ENCODE results near the gene EIF5A2.
"Not testable (repeated sequence)": the region's sequence is repeated elsewhere in the genome, so short reads cannot be mapped to it uniquely, and the experiment has no call there.

The EIF5A2 gene

GRCh38 chr3:170941551-170941950 lies 33.1 kb upstream of the EIF5A2 start:
- no peaks in the 10 kb centered on the region for H3K4me1 ChIP-seq (ENCODE audit: control extremely low read depth in 1 of 4, control insufficient read depth in 4 of 4, insufficient read depth in 4 of 4, low read length in 3 of 4)
- H3K27me3 ChIP-seq (replicated peaks in 2 of 5; ENCODE audit: control insufficient read depth in 4 of 5, insufficient read depth in 5 of 5, low read length in 4 of 5), result no peaks in the 10 kb centered on the region
- WGBS (ENCODE audit: insufficient coverage), result no CpG with 5 or more reads among the region's 1 CpG
- peaks cover 6 to 24% (median 8%) of the 10 kb centered on the region in 5 experiments for H3K9me3 ChIP-seq (ENCODE audit: control extremely low read depth in 1 of 5, control insufficient read depth in 4 of 5, insufficient read depth in 2 of 5, low read depth in 1 of 5, low read length in 4 of 5)
- no peak overlapping the region for H3K27ac ChIP-seq (ENCODE audit: insufficient read depth in 1 of 2, low read depth in 1 of 2, low read length in 2 of 2, poor library complexity in 1 of 2, severe bottlenecking in 2 of 2)
- CTCF ChIA-PET, result no interaction called here
- no peak overlapping the region for H3K4me3 ChIP-seq (ENCODE audit: control insufficient read depth in 1 of 7, extremely low read depth in 1 of 7, insufficient read depth in 4 of 7, low read depth in 2 of 7, low read length in 6 of 7)
- DNase-seq, result no peak
- H3K36me3 ChIP-seq (ENCODE audit: control insufficient read depth in 4 of 4, insufficient read depth in 4 of 4, low read length in 3 of 4), result no peaks in the 10 kb centered on the region
- POLR2A ChIA-PET, result no interaction called here

DNA sequence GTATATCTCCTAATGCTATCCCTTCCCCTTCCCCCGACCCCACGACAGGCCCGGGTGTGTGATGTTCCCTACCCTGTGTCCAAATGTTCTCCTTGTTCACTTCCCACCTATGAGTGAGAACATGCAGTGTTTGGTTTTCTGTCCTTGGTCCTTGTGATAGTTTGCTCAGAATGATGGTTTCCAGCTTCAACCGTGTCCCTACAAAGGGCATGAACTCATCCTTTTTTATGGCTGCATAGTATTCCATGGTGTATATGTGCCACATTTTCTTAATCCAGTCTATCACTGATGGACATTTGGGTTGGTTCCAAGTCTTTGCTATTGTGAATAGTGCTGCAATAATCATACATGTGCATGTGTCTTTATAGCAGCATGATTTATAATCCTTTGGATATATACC lies 24.6 kb upstream of the EIF5A2 start:
- H3K36me3 ChIP-seq (ENCODE audit: control insufficient read depth in 4 of 4, insufficient read depth in 4 of 4, low read length in 3 of 4); POLR2A ChIA-PET; H3K9me3 ChIP-seq (ENCODE audit: control extremely low read depth in 1 of 5, control insufficient read depth in 4 of 5, insufficient read depth in 2 of 5, low read depth in 1 of 5, low read length in 4 of 5); H3K4me3 ChIP-seq (ENCODE audit: control insufficient read depth in 1 of 7, extremely low read depth in 1 of 7, insufficient read depth in 4 of 7, low read depth in 2 of 7, low read length in 6 of 7); DNase-seq; H3K27ac ChIP-seq (ENCODE audit: insufficient read depth in 1 of 2, low read depth in 1 of 2, low read length in 2 of 2, poor library complexity in 1 of 2, severe bottlenecking in 2 of 2); H3K4me1 ChIP-seq (ENCODE audit: control extremely low read depth in 1 of 4, control insufficient read depth in 4 of 4, insufficient read depth in 4 of 4, low read length in 3 of 4); CTCF ChIA-PET; H3K27me3 ChIP-seq (replicated peaks in 2 of 5; ENCODE audit: control insufficient read depth in 4 of 5, insufficient read depth in 5 of 5, low read length in 4 of 5): not testable (repeated sequence)
- 100% methylated on average over 2 of the region's 4 CpGs for WGBS (ENCODE audit: insufficient coverage)

DNA sequence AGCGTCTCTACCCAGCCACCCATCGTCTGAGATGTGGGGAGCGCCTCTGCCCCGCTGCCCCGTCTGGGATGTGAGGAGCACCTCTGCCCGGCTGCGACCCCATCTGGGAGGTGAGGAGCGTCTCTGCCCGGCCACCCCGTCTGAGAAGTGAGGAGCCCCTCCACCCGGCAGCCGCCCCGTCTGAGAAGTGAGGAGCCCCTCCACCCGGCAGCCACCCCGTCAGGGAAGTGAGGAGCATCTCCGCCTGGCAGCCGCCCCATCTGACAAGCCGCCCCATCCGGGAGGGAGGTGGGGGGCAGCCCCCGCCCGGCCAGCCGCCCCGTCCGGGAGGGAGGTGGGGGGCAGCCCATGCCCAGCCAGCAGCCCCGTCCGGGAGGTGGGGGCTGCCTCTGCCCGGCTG lies 15.1 kb upstream of the EIF5A2 start:
- WGBS (ENCODE audit: insufficient coverage), result 93% methylated on average over 9 of the region's 27 CpGs
- H3K4me1 ChIP-seq (ENCODE audit: control extremely low read depth in 1 of 4, control insufficient read depth in 4 of 4, insufficient read depth in 4 of 4, low read length in 3 of 4); H3K9me3 ChIP-seq (ENCODE audit: control extremely low read depth in 1 of 5, control insufficient read depth in 4 of 5, insufficient read depth in 2 of 5, low read depth in 1 of 5, low read length in 4 of 5); H3K27me3 ChIP-seq (replicated peaks in 2 of 5; ENCODE audit: control insufficient read depth in 4 of 5, insufficient read depth in 5 of 5, low read length in 4 of 5); DNase-seq; H3K27ac ChIP-seq (ENCODE audit: insufficient read depth in 1 of 2, low read depth in 1 of 2, low read length in 2 of 2, poor library complexity in 1 of 2, severe bottlenecking in 2 of 2); H3K4me3 ChIP-seq (ENCODE audit: control insufficient read depth in 1 of 7, extremely low read depth in 1 of 7, insufficient read depth in 4 of 7, low read depth in 2 of 7, low read length in 6 of 7); CTCF ChIA-PET; H3K36me3 ChIP-seq (ENCODE audit: control insufficient read depth in 4 of 4, insufficient read depth in 4 of 4, low read length in 3 of 4): not testable (repeated sequence)
- POLR2A ChIA-PET, result interaction anchor here (0.7 kb wide), 1 partner anchor 27 kb away, joined by 3 read pairs; no protein-coding TSS in a partner anchor

DNA sequence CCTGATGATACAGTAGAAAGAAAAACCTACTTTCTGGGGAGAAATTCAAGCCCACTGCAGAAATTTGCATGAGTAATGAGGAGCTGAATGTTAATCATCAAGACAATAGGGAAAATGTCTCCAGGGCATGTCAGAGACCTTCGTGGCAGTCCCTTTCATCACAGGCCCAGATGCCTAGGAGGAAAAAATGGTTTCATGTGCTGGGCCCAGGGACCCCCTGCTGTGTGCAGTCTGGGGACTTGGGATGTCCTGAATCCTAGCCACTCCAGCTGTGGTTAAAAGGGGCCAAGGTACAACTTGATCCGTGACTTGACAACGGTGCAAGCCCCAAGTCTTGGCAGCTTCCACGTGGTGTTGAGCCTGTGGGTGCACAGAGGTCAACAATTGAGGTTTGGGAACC lies 10.3 kb upstream of the EIF5A2 start:
- H3K36me3 ChIP-seq (ENCODE audit: control insufficient read depth in 4 of 4, insufficient read depth in 4 of 4, low read length in 3 of 4), result no peaks in the 10 kb centered on the region
- POLR2A ChIA-PET, result no interaction called here
- CTCF ChIA-PET, result no interaction called here
- WGBS (ENCODE audit: insufficient coverage), result 81% methylated on average over 4 of the region's 4 CpGs
- no peak for DNase-seq
- H3K4me1 ChIP-seq (ENCODE audit: control extremely low read depth in 1 of 4, control insufficient read depth in 4 of 4, insufficient read depth in 4 of 4, low read length in 3 of 4), result no peaks in the 10 kb centered on the region
- no peak overlapping the region for H3K27ac ChIP-seq (ENCODE audit: insufficient read depth in 1 of 2, low read depth in 1 of 2, low read length in 2 of 2, poor library complexity in 1 of 2, severe bottlenecking in 2 of 2)
- H3K27me3 ChIP-seq (replicated peaks in 2 of 5; ENCODE audit: control insufficient read depth in 4 of 5, insufficient read depth in 5 of 5, low read length in 4 of 5), result no peaks in the 10 kb centered on the region
- peak overlapping the region in 1 of 7 experiments; percentile 24 for H3K4me3 ChIP-seq (ENCODE audit: control insufficient read depth in 1 of 7, extremely low read depth in 1 of 7, insufficient read depth in 4 of 7, low read depth in 2 of 7, low read length in 6 of 7)
- H3K9me3 ChIP-seq (ENCODE audit: control extremely low read depth in 1 of 5, control insufficient read depth in 4 of 5, insufficient read depth in 2 of 5, low read depth in 1 of 5, low read length in 4 of 5), result peaks cover 0 to 20% (median 13%) of the 10 kb centered on the region in 5 experiments

GRCh38 chr3:170914690-170915089 lies 6.3 kb upstream of the EIF5A2 start:
- Histone ChIP-seq H3K27me3 (replicated peaks in 2 of 5; ENCODE audit: control insufficient read depth in 4 of 5, insufficient read depth in 5 of 5, low read length in 4 of 5) (peaks cover 0 to 2% (median 0%) of the 10 kb centered on the region in 5 experiments), H3K4me1 (ENCODE audit: control extremely low read depth in 1 of 4, control insufficient read depth in 4 of 4, insufficient read depth in 4 of 4, low read length in 3 of 4) (no peaks in the 10 kb centered on the region), H3K4me3 (ENCODE audit: control insufficient read depth in 1 of 7, extremely low read depth in 1 of 7, insufficient read depth in 4 of 7, low read depth in 2 of 7, low read length in 6 of 7) (no peak overlapping the region), H3K9me3 (ENCODE audit: control extremely low read depth in 1 of 5, control insufficient read depth in 4 of 5, insufficient read depth in 2 of 5, low read depth in 1 of 5, low read length in 4 of 5) (peaks cover 0 to 28% (median 15%) of the 10 kb centered on the region in 5 experiments), H3K36me3 (ENCODE audit: control insufficient read depth in 4 of 4, insufficient read depth in 4 of 4, low read length in 3 of 4) (no peaks in the 10 kb centered on the region), H3K27ac (ENCODE audit: insufficient read depth in 1 of 2, low read depth in 1 of 2, low read length in 2 of 2, poor library complexity in 1 of 2, severe bottlenecking in 2 of 2) (no peak overlapping the region)
- ChIA-PET POLR2A (no interaction called here), CTCF (no interaction called here)
- DNase-seq, result no peak
- WGBS (ENCODE audit: insufficient coverage), result no CpG with 5 or more reads among the region's 1 CpG

GRCh38 chr3:170914212-170914611 lies 5.8 kb upstream of the EIF5A2 start:
- Histone ChIP-seq H3K4me1 (ENCODE audit: control extremely low read depth in 1 of 4, control insufficient read depth in 4 of 4, insufficient read depth in 4 of 4, low read length in 3 of 4) (no peaks in the 10 kb centered on the region), H3K4me3 (ENCODE audit: control insufficient read depth in 1 of 7, extremely low read depth in 1 of 7, insufficient read depth in 4 of 7, low read depth in 2 of 7, low read length in 6 of 7) (no peak overlapping the region), H3K9me3 (ENCODE audit: control extremely low read depth in 1 of 5, control insufficient read depth in 4 of 5, insufficient read depth in 2 of 5, low read depth in 1 of 5, low read length in 4 of 5) (peaks cover 0 to 29% (median 18%) of the 10 kb centered on the region in 5 experiments), H3K36me3 (ENCODE audit: control insufficient read depth in 4 of 4, insufficient read depth in 4 of 4, low read length in 3 of 4) (no peaks in the 10 kb centered on the region), H3K27me3 (replicated peaks in 2 of 5; ENCODE audit: control insufficient read depth in 4 of 5, insufficient read depth in 5 of 5, low read length in 4 of 5) (peaks cover 0 to 2% (median 0%) of the 10 kb centered on the region in 5 experiments), H3K27ac (ENCODE audit: insufficient read depth in 1 of 2, low read depth in 1 of 2, low read length in 2 of 2, poor library complexity in 1 of 2, severe bottlenecking in 2 of 2) (no peak overlapping the region)
- CTCF ChIA-PET, result no interaction called here
- DNase-seq, result no peak
- POLR2A ChIA-PET, result no interaction called here
- 92% methylated on average over 3 of the region's 5 CpGs for WGBS (ENCODE audit: insufficient coverage)

DNA sequence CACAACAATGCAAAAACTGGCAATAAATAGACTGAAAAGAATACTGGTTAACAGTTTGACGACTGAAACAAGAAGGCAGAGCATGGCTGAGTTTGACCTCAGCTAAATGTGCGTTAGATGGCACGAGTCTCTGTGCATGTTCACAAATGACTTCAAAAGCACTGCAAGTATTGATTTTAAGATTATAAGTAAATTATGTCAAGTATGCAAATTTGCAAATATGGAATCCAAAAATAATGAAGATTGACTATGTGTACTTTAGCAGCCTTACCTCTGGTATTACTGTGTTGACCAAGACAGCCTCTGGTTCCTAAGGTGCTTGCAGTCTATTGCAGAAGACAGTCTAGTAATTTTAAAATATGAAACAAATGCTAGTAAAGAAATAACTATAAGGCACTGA lies 2.6 kb upstream of the EIF5A2 start:
- H3K27ac ChIP-seq (ENCODE audit: insufficient read depth in 1 of 2, low read depth in 1 of 2, low read length in 2 of 2, poor library complexity in 1 of 2, severe bottlenecking in 2 of 2), result no peak overlapping the region
- H3K4me3 ChIP-seq (ENCODE audit: control insufficient read depth in 1 of 7, extremely low read depth in 1 of 7, insufficient read depth in 4 of 7, low read depth in 2 of 7, low read length in 6 of 7), result no peak overlapping the region
- H3K9me3 ChIP-seq (ENCODE audit: control extremely low read depth in 1 of 5, control insufficient read depth in 4 of 5, insufficient read depth in 2 of 5, low read depth in 1 of 5, low read length in 4 of 5), result peaks cover 0 to 21% (median 14%) of the 10 kb centered on the region in 5 experiments
- DNase-seq, result no peak
- no peaks in the 10 kb centered on the region for H3K36me3 ChIP-seq (ENCODE audit: control insufficient read depth in 4 of 4, insufficient read depth in 4 of 4, low read length in 3 of 4)
- ChIA-PET POLR2A (no interaction called here), CTCF (interaction anchor here (0.5 kb wide), 1 partner anchor 59 kb away, joined by 3 read pairs; no protein-coding TSS in a partner anchor)
- H3K27me3 ChIP-seq (replicated peaks in 2 of 5; ENCODE audit: control insufficient read depth in 4 of 5, insufficient read depth in 5 of 5, low read length in 4 of 5), result peaks cover 0 to 7% (median 0%) of the 10 kb centered on the region in 5 experiments
- peaks cover 5 to 12% (median 9%) of the 10 kb centered on the region in 4 experiments for H3K4me1 ChIP-seq (ENCODE audit: control extremely low read depth in 1 of 4, control insufficient read depth in 4 of 4, insufficient read depth in 4 of 4, low read length in 3 of 4)
- WGBS (ENCODE audit: insufficient coverage), result no CpG with 5 or more reads among the region's 3 CpGs

All from common myeloid progenitor, CD34-positive (primary cell).